ENCODE measurements around the gene OLFM3. TPM values are rescaled to one million over a fixed set of nuclear protein-coding genes. Genes with fewer than 3 reads are reported as not detected.

Gene OLFM3
- total RNA-seq, 1 donor from 2014 or later = not detected

GRCh38 chr1:101967871-101968270 is 28.9 kb downstream of the OLFM3 start:
- no peak for TF ChIP-seq CTCF (IDR thresholded peaks at IDR 0.05; ENCODE audit: borderline replicate concordance)
- intact Hi-C loops (cut with micrococcal nuclease) = no loop called here
- Histone ChIP-seq H3K9me3 (replicated peaks) (no peaks in the 10 kb centered on the region), H3K4me1 (no peaks in the 10 kb centered on the region), H3K27me3 (ENCODE audit: low read depth) (no peaks in the 10 kb centered on the region), H3K27ac (replicated peaks) (no peak overlapping the region), H3K4me3 (no peak overlapping the region), H3K36me3 (no peaks in the 10 kb centered on the region)
- no peak for DNase-seq

GRCh38 chr1:101965341-101965740 is 31.4 kb downstream of the OLFM3 start:
- no peaks in the 10 kb centered on the region for H3K9me3 ChIP-seq (replicated peaks)
- DNase-seq = no peak
- no peaks in the 10 kb centered on the region for H3K27me3 ChIP-seq (ENCODE audit: low read depth)
- no peaks in the 10 kb centered on the region for H3K4me1 ChIP-seq
- H3K27ac ChIP-seq (replicated peaks) = no peak overlapping the region
- H3K36me3 ChIP-seq = no peaks in the 10 kb centered on the region
- intact Hi-C loops (cut with micrococcal nuclease) = no loop called here
- no peak for TF ChIP-seq CTCF (IDR thresholded peaks at IDR 0.05; ENCODE audit: borderline replicate concordance)
- H3K4me3 ChIP-seq = no peak overlapping the region

- DNase-seq = no peak
- no peak for TF ChIP-seq CTCF (IDR thresholded peaks at IDR 0.05; ENCODE audit: borderline replicate concordance)
- intact Hi-C loops (cut with micrococcal nuclease) = no loop called here
These were observed 32.0 kb downstream of the OLFM3 start for GRCh38 chr1:101964708-101965107.

GRCh38 chr1:101960142-101960541 is 36.6 kb downstream of the OLFM3 start:
- Histone ChIP-seq H3K36me3 (no peaks in the 10 kb centered on the region), H3K27ac (replicated peaks) (no peak overlapping the region), H3K4me3 (no peak overlapping the region), H3K4me1 (no peaks in the 10 kb centered on the region), H3K9me3 (replicated peaks) (no peaks in the 10 kb centered on the region), H3K27me3 (ENCODE audit: low read depth) (no peaks in the 10 kb centered on the region)
- no peak for TF ChIP-seq CTCF (IDR thresholded peaks at IDR 0.05; ENCODE audit: borderline replicate concordance)
- DNase-seq = no peak
- intact Hi-C loops (cut with micrococcal nuclease) = no loop called here

More at GRCh38 chr1:101964708-101965107, 32.0 kb downstream of the OLFM3 start:
- Histone ChIP-seq H3K36me3 (no peaks in the 10 kb centered on the region), H3K4me3 (no peak overlapping the region), H3K27ac (replicated peaks) (no peak overlapping the region), H3K4me1 (no peaks in the 10 kb centered on the region), H3K27me3 (ENCODE audit: low read depth) (no peaks in the 10 kb centered on the region), H3K9me3 (replicated peaks) (no peaks in the 10 kb centered on the region)

- DNase-seq = no peak
- H3K4me3 ChIP-seq = no peak overlapping the region
- H3K36me3 ChIP-seq = no peaks in the 10 kb centered on the region
- H3K4me1 ChIP-seq = no peaks in the 10 kb centered on the region
- no peaks in the 10 kb centered on the region for H3K9me3 ChIP-seq (replicated peaks)
- H3K27ac ChIP-seq (replicated peaks) = no peak overlapping the region
- TF ChIP-seq CTCF (IDR thresholded peaks at IDR 0.05; ENCODE audit: borderline replicate concordance) = no peak
- no peaks in the 10 kb centered on the region for H3K27me3 ChIP-seq (ENCODE audit: low read depth)
- intact Hi-C loops (cut with micrococcal nuclease) = no loop called here
These were observed 37.3 kb downstream of the OLFM3 start for GRCh38 chr1:101959456-101959855.

- no peak for TF ChIP-seq CTCF (IDR thresholded peaks at IDR 0.05; ENCODE audit: borderline replicate concordance)
- H3K27ac ChIP-seq (replicated peaks) = no peak overlapping the region
- H3K9me3 ChIP-seq (replicated peaks) = no peaks in the 10 kb centered on the region
- H3K4me1 ChIP-seq = no peaks in the 10 kb centered on the region
- no peak overlapping the region for H3K4me3 ChIP-seq
- DNase-seq = no peak
- no peaks in the 10 kb centered on the region for H3K36me3 ChIP-seq
- H3K27me3 ChIP-seq (ENCODE audit: low read depth) = no peaks in the 10 kb centered on the region
- intact Hi-C loops (cut with micrococcal nuclease) = no loop called here
These were observed 39.0 kb downstream of the OLFM3 start for GRCh38 chr1:101957771-101958170.

All from left ventricle myocardium inferior (tissue), 1 donor.